SH-SY5Y (cell line): ENCODE results near the gene TMEM89.

ENCODE experiments used
- GATA2 ChIP-seq: IDR thresholded peaks from 2 replicates; pipeline ENCODE4 v1.6.1; 2011; ENCODE audit warnings: mild to moderate bottlenecking, low read depth, low read length
- GATA3 ChIP-seq: IDR thresholded peaks from 2 replicates; pipeline ENCODE4 v1.6.1; 2011; ENCODE audit warnings: low read depth, mild to moderate bottlenecking, low read length, moderate library complexity

GRCh38 chr3:48644898-48645760 lies 23.6 kb upstream of the TMEM89 start:
- TF ChIP-seq GATA3 (no peak), GATA2 (no peak)
